ENCODE data around the gene CLEC20A.

DNA sequence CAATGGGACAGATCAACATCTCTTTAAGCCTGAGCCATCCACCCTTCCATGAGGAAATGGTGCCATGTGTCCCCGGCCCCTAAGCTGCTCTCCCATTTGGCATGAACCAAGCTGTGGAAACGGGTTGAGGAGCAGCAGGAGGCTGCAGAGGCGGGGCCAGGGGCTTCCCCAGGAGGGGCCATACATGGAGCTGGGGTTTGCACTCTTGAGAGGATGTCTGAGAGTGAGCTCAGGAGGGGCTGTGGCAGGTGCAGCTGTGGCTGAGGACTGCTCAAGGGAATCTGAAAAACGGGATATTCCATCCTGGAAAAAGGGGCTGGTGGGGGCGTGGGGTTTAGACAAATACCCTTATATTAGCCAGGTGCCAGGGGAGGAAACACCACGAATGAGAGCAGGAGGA lies 7.1 kb upstream of the CLEC20A start:
- TF ChIP-seq, protein P1, sequence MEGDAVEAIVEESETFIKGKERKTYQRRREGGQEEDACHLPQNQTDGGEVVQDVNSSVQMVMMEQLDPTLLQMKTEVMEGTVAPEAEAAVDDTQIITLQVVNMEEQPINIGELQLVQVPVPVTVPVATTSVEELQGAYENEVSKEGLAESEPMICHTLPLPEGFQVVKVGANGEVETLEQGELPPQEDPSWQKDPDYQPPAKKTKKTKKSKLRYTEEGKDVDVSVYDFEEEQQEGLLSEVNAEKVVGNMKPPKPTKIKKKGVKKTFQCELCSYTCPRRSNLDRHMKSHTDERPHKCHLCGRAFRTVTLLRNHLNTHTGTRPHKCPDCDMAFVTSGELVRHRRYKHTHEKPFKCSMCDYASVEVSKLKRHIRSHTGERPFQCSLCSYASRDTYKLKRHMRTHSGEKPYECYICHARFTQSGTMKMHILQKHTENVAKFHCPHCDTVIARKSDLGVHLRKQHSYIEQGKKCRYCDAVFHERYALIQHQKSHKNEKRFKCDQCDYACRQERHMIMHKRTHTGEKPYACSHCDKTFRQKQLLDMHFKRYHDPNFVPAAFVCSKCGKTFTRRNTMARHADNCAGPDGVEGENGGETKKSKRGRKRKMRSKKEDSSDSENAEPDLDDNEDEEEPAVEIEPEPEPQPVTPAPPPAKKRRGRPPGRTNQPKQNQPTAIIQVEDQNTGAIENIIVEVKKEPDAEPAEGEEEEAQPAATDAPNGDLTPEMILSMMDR (IDR thresholded peaks at IDR 0.05) = no peak
- no peak for TF ChIP-seq POLR2A (IDR thresholded peaks at IDR 0.05)

Measured in suprapubic skin (tissue), 3 donors.